ENCODE data around the gene CGNL1.

Gene CGNL1

DNA sequence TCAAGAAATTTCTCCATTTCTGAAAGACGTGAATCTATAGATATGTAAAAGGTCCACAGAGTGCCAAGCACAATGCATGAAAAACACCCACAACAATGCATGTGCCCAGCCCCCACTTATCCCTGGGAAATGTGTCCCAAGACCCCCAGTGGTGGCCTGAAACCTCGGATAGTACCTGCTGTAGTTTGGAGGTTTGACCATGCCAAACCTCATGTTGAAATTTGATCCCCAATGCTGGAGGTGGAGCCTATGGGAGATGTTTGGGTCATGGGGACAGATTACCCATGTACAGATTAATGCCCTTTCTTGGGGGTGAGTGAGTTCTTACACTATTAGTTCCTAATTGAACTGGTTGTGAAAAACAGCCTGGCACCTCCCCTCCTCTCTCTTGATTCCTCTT is 194.0 kb downstream of the CGNL1 start:
- Histone ChIP-seq H3K4me3 (ENCODE audit: low read depth, low read length) (no peak overlapping the region), H3K27me3 (no peaks in the 10 kb centered on the region), H3K4me1 (peaks cover 7% of the 10 kb centered on the region), H3K36me3 (no peaks in the 10 kb centered on the region), H3K9me3 (no peaks in the 10 kb centered on the region)
- TF ChIP-seq, protein P1, sequence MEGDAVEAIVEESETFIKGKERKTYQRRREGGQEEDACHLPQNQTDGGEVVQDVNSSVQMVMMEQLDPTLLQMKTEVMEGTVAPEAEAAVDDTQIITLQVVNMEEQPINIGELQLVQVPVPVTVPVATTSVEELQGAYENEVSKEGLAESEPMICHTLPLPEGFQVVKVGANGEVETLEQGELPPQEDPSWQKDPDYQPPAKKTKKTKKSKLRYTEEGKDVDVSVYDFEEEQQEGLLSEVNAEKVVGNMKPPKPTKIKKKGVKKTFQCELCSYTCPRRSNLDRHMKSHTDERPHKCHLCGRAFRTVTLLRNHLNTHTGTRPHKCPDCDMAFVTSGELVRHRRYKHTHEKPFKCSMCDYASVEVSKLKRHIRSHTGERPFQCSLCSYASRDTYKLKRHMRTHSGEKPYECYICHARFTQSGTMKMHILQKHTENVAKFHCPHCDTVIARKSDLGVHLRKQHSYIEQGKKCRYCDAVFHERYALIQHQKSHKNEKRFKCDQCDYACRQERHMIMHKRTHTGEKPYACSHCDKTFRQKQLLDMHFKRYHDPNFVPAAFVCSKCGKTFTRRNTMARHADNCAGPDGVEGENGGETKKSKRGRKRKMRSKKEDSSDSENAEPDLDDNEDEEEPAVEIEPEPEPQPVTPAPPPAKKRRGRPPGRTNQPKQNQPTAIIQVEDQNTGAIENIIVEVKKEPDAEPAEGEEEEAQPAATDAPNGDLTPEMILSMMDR (IDR thresholded peaks at IDR 0.05; ENCODE audit: low read depth, low read length) = no peak
- no peak for DNase-seq

DNA sequence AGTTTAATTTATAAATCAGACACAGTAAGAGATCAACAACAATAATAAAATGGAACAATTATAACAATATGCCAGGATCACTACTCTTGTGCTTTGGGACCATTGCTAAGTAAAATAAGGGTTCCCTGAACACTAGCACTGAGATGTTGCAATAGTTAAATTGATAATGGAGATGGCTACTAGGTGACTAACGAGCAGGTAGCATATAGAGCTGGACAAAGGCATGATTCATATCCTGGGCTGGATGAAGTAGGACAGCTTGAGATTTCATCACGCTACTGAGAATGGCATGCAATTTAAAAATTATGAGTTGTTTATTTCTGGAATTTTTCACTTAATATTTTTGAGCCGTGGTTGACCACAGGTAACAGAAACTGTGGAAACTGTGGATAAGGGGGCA is 194.7 kb downstream of the CGNL1 start:
- Histone ChIP-seq H3K9me3 (no peaks in the 10 kb centered on the region), H3K4me1 (peaks cover 8% of the 10 kb centered on the region), H3K36me3 (no peaks in the 10 kb centered on the region), H3K4me3 (ENCODE audit: low read depth, low read length) (no peak overlapping the region), H3K27me3 (no peaks in the 10 kb centered on the region)
- TF ChIP-seq, protein P1 (IDR thresholded peaks at IDR 0.05; ENCODE audit: low read depth, low read length) = no peak
- no peak for DNase-seq

DNA sequence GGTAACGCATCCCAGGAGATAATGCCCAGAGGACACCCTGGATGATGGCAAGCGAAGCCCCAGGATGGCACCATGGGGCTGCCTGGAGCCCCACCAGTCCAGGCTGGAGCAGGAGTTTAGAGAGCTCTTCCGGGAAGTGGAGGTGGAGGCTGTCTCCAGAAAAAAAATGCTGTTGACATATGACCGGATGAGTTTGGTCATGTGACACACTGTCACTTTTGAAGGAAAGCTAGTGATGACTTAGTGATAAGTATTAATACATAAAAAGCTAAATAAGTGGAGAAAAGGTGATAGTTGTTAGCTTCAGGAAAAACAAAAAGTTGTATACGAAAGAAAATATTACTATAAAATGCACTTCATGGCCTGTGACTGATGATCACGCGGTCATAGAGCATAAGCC is 195.4 kb downstream of the CGNL1 start:
- Histone ChIP-seq H3K4me1 (peaks cover 8% of the 10 kb centered on the region), H3K36me3 (no peaks in the 10 kb centered on the region), H3K27me3 (no peaks in the 10 kb centered on the region), H3K4me3 (ENCODE audit: low read depth, low read length) (no peak overlapping the region), H3K9me3 (no peaks in the 10 kb centered on the region)
- TF ChIP-seq, protein P1 (IDR thresholded peaks at IDR 0.05; ENCODE audit: low read depth, low read length) = no peak
- DNase-seq = no peak

DNA sequence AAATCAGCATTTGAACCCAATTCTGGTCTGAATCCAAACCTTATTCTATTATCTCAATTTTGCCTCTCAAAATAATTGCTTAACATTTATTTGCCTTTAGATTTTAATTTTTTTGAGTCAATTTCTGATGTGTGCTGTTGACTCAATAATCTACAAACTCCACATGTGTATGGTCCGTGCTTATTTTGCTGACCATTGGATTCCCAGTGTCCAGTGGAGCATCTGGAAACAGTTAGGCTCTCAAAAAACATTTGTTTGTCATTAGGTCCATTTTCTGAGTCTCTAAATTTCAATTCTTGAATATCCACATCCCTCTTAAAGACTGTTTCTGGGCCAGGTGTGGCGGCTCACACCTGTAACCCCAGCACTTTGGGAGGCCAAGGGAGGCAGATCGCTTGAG is 196.2 kb downstream of the CGNL1 start:
- H3K27me3 ChIP-seq = no peaks in the 10 kb centered on the region
- DNase-seq = no peak
- TF ChIP-seq, protein P1 (IDR thresholded peaks at IDR 0.05; ENCODE audit: low read depth, low read length) = no peak

DNA sequence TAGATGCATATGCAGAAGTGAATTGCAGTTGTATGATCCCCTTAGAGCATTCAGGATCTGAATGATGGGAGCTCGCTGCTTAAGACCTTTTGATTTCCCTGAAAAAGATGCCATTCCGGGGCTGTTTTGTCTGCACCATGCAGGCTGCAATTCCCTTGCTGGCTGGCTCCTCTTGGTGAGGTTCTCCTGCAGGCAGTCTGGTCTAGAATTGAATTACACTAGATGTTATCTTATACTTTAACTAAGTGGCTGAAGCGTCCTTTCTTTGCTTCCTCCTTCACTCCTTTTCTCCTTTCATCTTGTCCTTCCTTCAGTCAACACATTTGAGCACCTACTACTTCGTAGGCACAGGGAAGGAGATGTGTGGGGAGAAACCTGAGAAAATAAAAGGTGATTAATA is 196.8 kb downstream of the CGNL1 start:
- TF ChIP-seq, protein P1 (IDR thresholded peaks at IDR 0.05; ENCODE audit: low read depth, low read length) = no peak
- no peaks in the 10 kb centered on the region for H3K9me3 ChIP-seq
- peak; percentile 42 for DNase-seq
- no peaks in the 10 kb centered on the region for H3K36me3 ChIP-seq
- no peaks in the 10 kb centered on the region for H3K27me3 ChIP-seq
- peaks cover 8% of the 10 kb centered on the region for H3K4me1 ChIP-seq
- H3K4me3 ChIP-seq (ENCODE audit: low read depth, low read length) = no peak overlapping the region

More for the DNA sequence above, 196.2 kb downstream of the CGNL1 start:
- peaks cover 8% of the 10 kb centered on the region for H3K4me1 ChIP-seq
- H3K36me3 ChIP-seq = no peaks in the 10 kb centered on the region
- no peak overlapping the region for H3K4me3 ChIP-seq (ENCODE audit: low read depth, low read length)
- H3K9me3 ChIP-seq = no peaks in the 10 kb centered on the region

DNA sequence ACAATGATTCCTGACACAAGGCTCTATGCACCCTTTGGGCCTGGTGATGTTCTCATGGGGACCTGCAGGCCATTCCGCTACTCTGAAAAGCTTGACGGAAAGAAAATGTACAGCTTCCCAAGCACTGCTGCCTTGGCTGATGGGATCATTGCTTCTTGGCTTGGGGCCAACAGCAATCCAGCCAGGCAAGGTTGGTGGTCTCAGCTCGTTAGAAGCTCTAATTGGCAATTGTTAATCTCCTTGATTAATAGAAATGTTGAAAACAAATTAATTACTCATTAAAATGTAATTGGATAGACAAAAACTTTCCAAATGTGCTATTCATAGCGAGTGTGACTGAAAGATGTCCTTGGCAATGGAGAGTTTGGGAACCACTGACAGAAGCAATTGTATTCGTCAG is 199.1 kb downstream of the CGNL1 start:
- peak; percentile 42 for DNase-seq
- Histone ChIP-seq H3K4me3 (ENCODE audit: low read depth, low read length) (no peak overlapping the region), H3K9me3 (no peaks in the 10 kb centered on the region), H3K36me3 (no peaks in the 10 kb centered on the region), H3K27me3 (no peaks in the 10 kb centered on the region), H3K4me1 (peaks cover 8% of the 10 kb centered on the region)
- TF ChIP-seq, protein P1 (IDR thresholded peaks at IDR 0.05; ENCODE audit: low read depth, low read length) = no peak
